HEK293 (cell line): Measurements from ENCODE around the gene TDP1.

Source experiments
- CTCF ChIP-seq: fragments of 450-650 bp; formaldehyde crosslinking; IDR thresholded peaks from 2 replicates; pipeline ENCODE4 v1.5.1; 2016; ENCODE audit warnings: missing biosample characterization, missing genetic modification characterization
- KLF16 ChIP-seq: fragments of 450-650 bp; formaldehyde crosslinking; IDR thresholded peaks from 2 replicates; pipeline ENCODE4 v1.5.1; 2017; ENCODE audit warnings: missing biosample characterization, missing genetic modification characterization
- OVOL3 ChIP-seq: fragments of 450-650 bp; formaldehyde crosslinking; IDR thresholded peaks from 2 replicates; pipeline ENCODE4 v1.5.1; 2016; ENCODE audit warnings: missing biosample characterization, missing genetic modification characterization
- SALL2 ChIP-seq: fragments of 450-650 bp; formaldehyde crosslinking; IDR thresholded peaks from 2 replicates; pipeline ENCODE4 v1.5.0; 2017; ENCODE audit warnings: missing biosample characterization, mild to moderate bottlenecking, missing genetic modification characterization, borderline replicate concordance
- TSHZ1 ChIP-seq: fragments of 450-650 bp; formaldehyde crosslinking; IDR thresholded peaks from 2 replicates; pipeline ENCODE4 v1.5.1; 2016; ENCODE audit warnings: missing biosample characterization, missing genetic modification characterization, borderline replicate concordance
- ZBTB1 ChIP-seq: fragments of 450-650 bp; formaldehyde crosslinking; IDR thresholded peaks from 2 replicates; pipeline ENCODE4 v1.5.1; 2016; ENCODE audit warnings: missing biosample characterization, missing genetic modification characterization
- ZBTB17 ChIP-seq: fragments of 450-650 bp; formaldehyde crosslinking; IDR thresholded peaks from 2 replicates; pipeline ENCODE4 v1.5.1; 2016; ENCODE audit warnings: missing biosample characterization, missing genetic modification characterization
- ZBTB26 ChIP-seq: fragments of 450-650 bp; formaldehyde crosslinking; optimal IDR thresholded peaks from 2 replicates; pipeline ENCODE3; 2016; ENCODE audit warnings: missing biosample characterization, mild to moderate bottlenecking, missing genetic modification characterization
- ZBTB48 ChIP-seq: fragments of 450-650 bp; formaldehyde crosslinking; IDR thresholded peaks from 2 replicates; pipeline ENCODE4 v1.5.1; 2016; ENCODE audit warnings: missing biosample characterization, missing genetic modification characterization
- ZBTB6 ChIP-seq: fragments of 450-650 bp; formaldehyde crosslinking; IDR thresholded peaks from 2 replicates; pipeline ENCODE4 v1.5.1; 2017; ENCODE audit warnings: missing biosample characterization, missing genetic modification characterization
- ZNF121 ChIP-seq: fragments of 450-650 bp; formaldehyde crosslinking; IDR thresholded peaks from 2 replicates; pipeline ENCODE4 v1.5.1; 2016; ENCODE audit warnings: missing biosample characterization, missing genetic modification characterization
- ZNF140 ChIP-seq: fragments of 450-650 bp; formaldehyde crosslinking; IDR thresholded peaks from 2 replicates; pipeline ENCODE4 v1.5.1; 2016; ENCODE audit warnings: missing biosample characterization, missing genetic modification characterization
- ZNF146 ChIP-seq: fragments of 450-650 bp; formaldehyde crosslinking; IDR thresholded peaks from 2 replicates; pipeline ENCODE4 v1.5.1; 2016; ENCODE audit warnings: missing biosample characterization, missing genetic modification characterization
- ZNF16 ChIP-seq: fragments of 450-650 bp; formaldehyde crosslinking; IDR thresholded peaks from 2 replicates; pipeline ENCODE4 v1.5.1; 2016; ENCODE audit warnings: low read depth, missing biosample characterization, missing genetic modification characterization
- ZNF19 ChIP-seq: fragments of 450-650 bp; formaldehyde crosslinking; IDR thresholded peaks from 2 replicates; pipeline ENCODE4; 2016; ENCODE audit warnings: missing biosample characterization, missing genetic modification characterization, low read depth
- ZNF26 ChIP-seq: fragments of 450-650 bp; formaldehyde crosslinking; IDR thresholded peaks from 2 replicates; pipeline ENCODE4 v1.5.1; 2016; ENCODE audit warnings: missing biosample characterization, missing genetic modification characterization
- ZNF324 ChIP-seq: fragments of 450-650 bp; formaldehyde crosslinking; IDR thresholded peaks from 2 replicates; pipeline ENCODE4 v1.5.1; 2016; ENCODE audit warnings: missing biosample characterization, missing genetic modification characterization
- ZNF354C ChIP-seq: fragments of 450-650 bp; formaldehyde crosslinking; IDR thresholded peaks from 2 replicates; pipeline ENCODE4 v1.5.1; 2016; ENCODE audit warnings: missing biosample characterization, missing genetic modification characterization, low read depth, borderline replicate concordance
- ZNF366 ChIP-seq: fragments of 450-650 bp; formaldehyde crosslinking; conservative IDR thresholded peaks from 2 replicates; pipeline ENCODE4 v1.5.1; 2016; ENCODE audit warnings: missing biosample characterization, missing genetic modification characterization
- ZNF37A ChIP-seq: fragments of 450-650 bp; IDR thresholded peaks from 2 replicates; pipeline ENCODE4 v1.5.1; 2018; ENCODE audit warnings: missing biosample characterization, missing genetic modification characterization
- ZNF394 ChIP-seq: fragments of 450-650 bp; formaldehyde crosslinking; IDR thresholded peaks from 2 replicates; pipeline ENCODE4 v1.5.1; 2016; ENCODE audit warnings: missing biosample characterization, missing genetic modification characterization, mild to moderate bottlenecking, moderate library complexity, borderline replicate concordance
- ZNF404 ChIP-seq: fragments of 450-650 bp; formaldehyde crosslinking; IDR thresholded peaks from 2 replicates; pipeline ENCODE4 v1.5.1; 2017; ENCODE audit warnings: missing biosample characterization, missing genetic modification characterization
- ZNF560 ChIP-seq: fragments of 450-650 bp; formaldehyde crosslinking; IDR thresholded peaks from 2 replicates; pipeline ENCODE4 v1.5.1; 2017; ENCODE audit warnings: missing biosample characterization, missing genetic modification characterization, borderline replicate concordance
- ZNF629 ChIP-seq: fragments of 450-650 bp; formaldehyde crosslinking; IDR thresholded peaks from 2 replicates; pipeline ENCODE4 v1.5.1; 2017; ENCODE audit warnings: missing biosample characterization, missing genetic modification characterization
- ZNF664 ChIP-seq: fragments of 450-650 bp; formaldehyde crosslinking; IDR thresholded peaks from 2 replicates; pipeline ENCODE4 v1.5.1; 2016; ENCODE audit warnings: missing biosample characterization, missing genetic modification characterization
- ZNF670 ChIP-seq: fragments of 450-650 bp; formaldehyde crosslinking; IDR thresholded peaks from 2 replicates; pipeline ENCODE4 v1.5.1; 2016; ENCODE audit warnings: missing biosample characterization, missing genetic modification characterization, low read depth
- ZNF704 ChIP-seq: fragments of 450-650 bp; formaldehyde crosslinking; IDR thresholded peaks from 2 replicates; pipeline ENCODE4 v1.5.1; 2016; ENCODE audit warnings: missing biosample characterization, missing genetic modification characterization
- ZNF837 ChIP-seq: fragments of 450-650 bp; formaldehyde crosslinking; IDR thresholded peaks from 2 replicates; pipeline ENCODE4 v1.5.1; 2016; ENCODE audit warnings: missing biosample characterization, missing genetic modification characterization
- ZSCAN16 ChIP-seq: fragments of 450-650 bp; formaldehyde crosslinking; IDR thresholded peaks from 2 replicates; pipeline ENCODE4 v1.5.1; 2016; ENCODE audit warnings: missing biosample characterization, missing genetic modification characterization
- ZSCAN18 ChIP-seq: fragments of 450-650 bp; formaldehyde crosslinking; IDR thresholded peaks from 2 replicates; pipeline ENCODE4 v1.5.1; 2016; ENCODE audit warnings: missing biosample characterization, missing genetic modification characterization

The TDP1 gene

GRCh38 chr14:89906000-89906399 is 49.7 kb upstream of the TDP1 start (continued):
- TF ChIP-seq ZNF140 (tag by site-specific recombination), result peak; percentile 94
- TF ChIP-seq ZBTB1 (tag by site-specific recombination), result peak; percentile 91; the same call in 1 of the 2 replicates
- no peak for TF ChIP-seq KLF16
- TF ChIP-seq ZBTB6 (tag by site-specific recombination), result no peak
- TF ChIP-seq ZNF16, result no peak
- no peak for TF ChIP-seq ZBTB26
- no peak for TF ChIP-seq ZNF324 (tag by site-specific recombination)
- no peak for TF ChIP-seq ZBTB48
- TF ChIP-seq CTCF (tag by site-specific recombination), result no peak
- no peak for TF ChIP-seq ZSCAN18 (tag by site-specific recombination)
- peak; percentile 64; the same call in 1 of the 2 replicates for TF ChIP-seq ZNF664 (tag by site-specific recombination)
- 0 out of 2 replicates have a peak, but pooled peaks have one; percentile 48 for TF ChIP-seq ZNF704 (tag by site-specific recombination)
- TF ChIP-seq OVOL3, result no peak
- TF ChIP-seq SALL2 (tag by site-specific recombination), result no peak
- TF ChIP-seq ZNF560, result peak; percentile 94
- TF ChIP-seq ZNF146 (tag by site-specific recombination), result no peak
- no peak for TF ChIP-seq ZNF366
- no peak for TF ChIP-seq ZNF837 (tag by site-specific recombination)
- peak; percentile 60 for TF ChIP-seq ZNF629 (tag by site-specific recombination)
- no peak for TF ChIP-seq ZNF26 (tag by site-specific recombination)
- TF ChIP-seq ZNF394 (tag by site-specific recombination), result peak; percentile 97
- TF ChIP-seq TSHZ1 (tag by site-specific recombination), result no peak
- TF ChIP-seq ZNF670, result no peak
- TF ChIP-seq ZNF354C (tag by site-specific recombination), result 0 out of 2 replicates have a peak, but pooled peaks have one; percentile 28
- no peak for TF ChIP-seq ZNF37A (tag by site-specific recombination)
- peak; percentile 91; the same call in 1 of the 2 replicates for TF ChIP-seq ZNF404
- TF ChIP-seq ZBTB17, result no peak
- TF ChIP-seq ZNF121 (tag by site-specific recombination), result peak; percentile 39; the same call in 1 of the 2 replicates
- TF ChIP-seq ZNF19 (tag by site-specific recombination), result peak; percentile 68; the same call in 1 of the 2 replicates
- no peak for TF ChIP-seq ZSCAN16 (tag by site-specific recombination)
